ENCODE measurements around the gene KLHL17. TPM values are rescaled to one million over a fixed set of nuclear protein-coding genes. Genes with fewer than 3 reads are reported as not detected.
A peak's percentile ranks its signal among the peaks of the same experiment; 100 is the strongest.

Gene KLHL17
- polyA plus RNA-seq, 1 experiment = 14.7 TPM

- CTCF ChIA-PET = interaction anchor here (0.7 to 9.5 kb wide), 6 partner anchors 21 to 390 kb away, joined by 3 to 157 read pairs (median 6); no protein-coding TSS in a partner anchor
These were observed 21.1 kb downstream of the KLHL17 start for GRCh38 chr1:981491-981954.

DNA sequence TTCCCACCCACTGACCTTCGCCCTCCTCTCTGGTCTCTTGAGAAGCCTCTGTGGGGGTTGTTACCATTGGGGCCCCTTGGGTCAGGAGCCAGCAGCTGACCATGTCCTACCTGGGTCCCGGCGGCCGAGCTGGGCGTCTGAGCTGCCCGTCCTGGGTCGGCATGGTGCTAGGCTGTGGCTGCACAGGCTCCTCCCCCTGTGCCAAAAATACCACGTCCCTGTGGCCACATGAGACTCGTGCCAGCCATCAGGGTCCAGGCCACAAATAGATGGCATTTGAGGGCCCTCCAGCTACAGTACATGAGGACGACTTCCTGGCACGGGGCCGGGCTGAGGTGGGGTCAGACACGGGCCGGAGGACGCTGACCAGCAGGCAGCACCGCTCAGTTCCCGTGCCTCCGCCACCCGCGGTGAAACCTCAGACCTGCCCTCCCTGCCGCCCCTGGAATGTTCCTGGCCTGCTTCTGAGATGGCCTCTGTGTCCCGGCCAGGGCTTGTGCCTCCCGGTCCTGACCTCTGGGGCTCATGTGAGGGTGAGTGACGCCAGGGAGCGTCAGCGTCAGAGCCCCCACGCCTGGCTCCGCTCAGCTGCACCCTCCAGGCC is 21.7 kb downstream of the KLHL17 start, which contains the start of gene PERM1:
PERM1 (minus strand) TSS at position 139 of the 604 bp plus-strand sequence. CDS start 1,064 bp downstream, outside the sequence.
- POLR2A ChIA-PET = no interaction called here

More at GRCh38 chr1:981491-981954, 21.1 kb downstream of the KLHL17 start:
- TF ChIP-seq, protein P1, sequence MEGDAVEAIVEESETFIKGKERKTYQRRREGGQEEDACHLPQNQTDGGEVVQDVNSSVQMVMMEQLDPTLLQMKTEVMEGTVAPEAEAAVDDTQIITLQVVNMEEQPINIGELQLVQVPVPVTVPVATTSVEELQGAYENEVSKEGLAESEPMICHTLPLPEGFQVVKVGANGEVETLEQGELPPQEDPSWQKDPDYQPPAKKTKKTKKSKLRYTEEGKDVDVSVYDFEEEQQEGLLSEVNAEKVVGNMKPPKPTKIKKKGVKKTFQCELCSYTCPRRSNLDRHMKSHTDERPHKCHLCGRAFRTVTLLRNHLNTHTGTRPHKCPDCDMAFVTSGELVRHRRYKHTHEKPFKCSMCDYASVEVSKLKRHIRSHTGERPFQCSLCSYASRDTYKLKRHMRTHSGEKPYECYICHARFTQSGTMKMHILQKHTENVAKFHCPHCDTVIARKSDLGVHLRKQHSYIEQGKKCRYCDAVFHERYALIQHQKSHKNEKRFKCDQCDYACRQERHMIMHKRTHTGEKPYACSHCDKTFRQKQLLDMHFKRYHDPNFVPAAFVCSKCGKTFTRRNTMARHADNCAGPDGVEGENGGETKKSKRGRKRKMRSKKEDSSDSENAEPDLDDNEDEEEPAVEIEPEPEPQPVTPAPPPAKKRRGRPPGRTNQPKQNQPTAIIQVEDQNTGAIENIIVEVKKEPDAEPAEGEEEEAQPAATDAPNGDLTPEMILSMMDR (IDR thresholded peaks at IDR 0.05; ENCODE audit: insufficient read depth, low read depth, low read length) = no peak
- no peaks in the 10 kb centered on the region for H3K27me3 ChIP-seq (ENCODE audit: control insufficient read depth, insufficient read depth, low read length)
- no peak for DNase-seq (ENCODE audit: low read depth)
- H3K36me3 ChIP-seq (ENCODE audit: control insufficient read depth, insufficient read depth, low read length) = no peaks in the 10 kb centered on the region
- H3K4me3 ChIP-seq (ENCODE audit: low read depth, low read length) = no peak overlapping the region
- POLR2A ChIA-PET = interaction anchor here (1.2 kb wide), 1 partner anchor 19 kb away, joined by 3 read pairs; no protein-coding TSS in a partner anchor

GRCh38 chr1:982765-983436 is 22.5 kb downstream of the KLHL17 start:
- ChIA-PET POLR2A (no interaction called here), CTCF (interaction anchor here (0.6 to 9.5 kb wide), 14 partner anchors 11 to 388 kb away, joined by 3 to 157 read pairs (median 7); partner anchors contain the start of genes HES4 and ISG15)
- DNase-seq (ENCODE audit: low read depth) = no peak
- Histone ChIP-seq H3K4me3 (ENCODE audit: low read depth, low read length) (no peak overlapping the region), H3K36me3 (ENCODE audit: control insufficient read depth, insufficient read depth, low read length) (no peaks in the 10 kb centered on the region), H3K27me3 (ENCODE audit: control insufficient read depth, insufficient read depth, low read length) (no peaks in the 10 kb centered on the region)
- TF ChIP-seq, protein P1 (IDR thresholded peaks at IDR 0.05; ENCODE audit: insufficient read depth, low read depth, low read length) = no peak

More for the DNA sequence above, 21.7 kb downstream of the KLHL17 start, which contains the start of gene PERM1:
- DNase-seq (ENCODE audit: low read depth) = no peak
- Histone ChIP-seq H3K4me3 (ENCODE audit: low read depth, low read length) (no peak within 1 kb of the TSS), H3K36me3 (ENCODE audit: control insufficient read depth, insufficient read depth, low read length) (no peaks in the 10 kb centered on the region), H3K27me3 (ENCODE audit: control insufficient read depth, insufficient read depth, low read length) (no peaks in the 10 kb centered on the region)
- CTCF ChIA-PET = interaction anchor here (0.7 to 9.5 kb wide), 8 partner anchors 12 to 88 kb away, joined by 3 to 157 read pairs (median 22); partner anchors contain the start of gene HES4
- TF ChIP-seq, protein P1 (IDR thresholded peaks at IDR 0.05; ENCODE audit: insufficient read depth, low read depth, low read length) = no peak

- TF ChIP-seq, protein P1 (IDR thresholded peaks at IDR 0.05; ENCODE audit: insufficient read depth, low read depth, low read length) = peak; percentile 96
- ChIA-PET POLR2A (no interaction called here), CTCF (interaction anchor here (0.6 to 9.5 kb wide), 33 partner anchors 8 to 387 kb away, joined by 3 to 157 read pairs (median 5); partner anchors contain the start of genes HES4, ISG15, NOC2L and PLEKHN1)
- Histone ChIP-seq H3K36me3 (ENCODE audit: control insufficient read depth, insufficient read depth, low read length) (no peaks in the 10 kb centered on the region), H3K4me3 (ENCODE audit: low read depth, low read length) (0 out of 2 replicates have a peak overlapping the region, but pooled peaks have one; percentile 21), H3K27me3 (ENCODE audit: control insufficient read depth, insufficient read depth, low read length) (no peaks in the 10 kb centered on the region)
- no peak for DNase-seq (ENCODE audit: low read depth)
These were observed 23.6 kb downstream of the KLHL17 start for GRCh38 chr1:983798-984475.
